WTC11 (cell line): Measurements from ENCODE around the gene MT1F. TPM values are rescaled to one million over a fixed set of nuclear protein-coding genes. Genes with fewer than 3 reads are reported as not detected.

Experiments used
- ATAC-seq: fragments of 200-7000 bp; cut with Tn5 transposase; 2 replicates; pipeline ENCODE4 v1.10.0; 2021; ENCODE audit warnings: mild to moderate bottlenecking, moderate library complexity
- CTCF ChIA-PET: fragments of 300-600 bp; sonication (Branson Sonifier 250); formaldehyde crosslinking; loops from one replicate; lab custom pipeline; 2021; ENCODE audit warnings: antibody characterized with exemption; lab: Charles Lee
- POLR2A ChIA-PET: fragments of 350-600 bp; sonication (Branson Sonifier 250); formaldehyde crosslinking; loops from one replicate; lab custom pipeline; 2021; ENCODE audit warnings: antibody characterized with exemption; lab: Charles Lee
- DNase-seq: peaks from one replicate; pipeline ENCODE4 v3.0.0; 2021; ENCODE audit warnings: low spot score
- H3K27ac Mint-ChIP-seq: 2 replicates; pipeline ENCODE4 v1.8.0; 2021; ENCODE audit warnings: mixed read lengths
- H3K27me3 Mint-ChIP-seq: 2 replicates; pipeline ENCODE4 v1.8.0; 2021; ENCODE audit warnings: low read depth, mild to moderate bottlenecking, moderate library complexity, mixed read lengths
- H3K36me3 Mint-ChIP-seq: 2 replicates; pipeline ENCODE4 v1.8.0; 2021; ENCODE audit warnings: mixed read lengths
- H3K4me1 Mint-ChIP-seq: 2 replicates; pipeline ENCODE4 v1.8.0; 2022; ENCODE audit warnings: mixed read lengths
- H3K4me3 Mint-ChIP-seq: 2 replicates; pipeline ENCODE4 v1.8.0; 2021; ENCODE audit warnings: mild to moderate bottlenecking, moderate library complexity, mixed read lengths
- H3K9me3 Mint-ChIP-seq: 2 replicates; pipeline ENCODE4 v1.8.0; 2021; ENCODE audit warnings: mixed read lengths
- EMX1 ChIP-seq: fragments of 250-450 bp; sonication (Bioruptor Pico); IDR thresholded peaks from 2 replicates; pipeline ENCODE4 v1.8.0; 2021; ENCODE audit warnings: mild to moderate bottlenecking
- ERG ChIP-seq: fragments of 250-450 bp; sonication (Bioruptor Pico); IDR thresholded peaks from 2 replicates; pipeline ENCODE4 v1.8.0; 2021; ENCODE audit warnings: mild to moderate bottlenecking
- ESRRA ChIP-seq: sonication (generic); formaldehyde crosslinking; IDR thresholded peaks from 2 replicates; pipeline ENCODE4 v1.8.1; 2022; ENCODE audit warnings: mild to moderate bottlenecking, missing genetic modification reagents, borderline replicate concordance
- FOXP1 ChIP-seq: sonication (generic); formaldehyde crosslinking; IDR thresholded peaks from 2 replicates; pipeline ENCODE4 v1.8.0; 2022; ENCODE audit warnings: missing genetic modification reagents, mild to moderate bottlenecking, moderate library complexity, borderline replicate concordance
- GRHL2 ChIP-seq: fragments of 250-450 bp; sonication (Bioruptor Pico); IDR thresholded peaks from 2 replicates; pipeline ENCODE4 v1.8.0; 2022; ENCODE audit warnings: mild to moderate bottlenecking, moderate library complexity; ENCODE audit not compliant: insufficient replicate concordance, severe bottlenecking
- GTF2I ChIP-seq: fragments of 250-450 bp; sonication (Bioruptor Pico); conservative IDR thresholded peaks from 2 replicates; pipeline ENCODE4 v1.4.0; 2021; ENCODE audit warnings: mild to moderate bottlenecking
- PRDM15 ChIP-seq: sonication (generic); formaldehyde crosslinking; IDR thresholded peaks from 2 replicates; pipeline ENCODE4 v1.8.0; 2022; ENCODE audit warnings: missing genetic modification reagents
- SOX15 ChIP-seq: fragments of 250-450 bp; sonication (Bioruptor Pico); IDR thresholded peaks from 2 replicates; pipeline ENCODE4 v1.9.0; 2021; ENCODE audit warnings: mild to moderate bottlenecking
- STAT6 ChIP-seq: sonication (generic); formaldehyde crosslinking; conservative IDR thresholded peaks from 2 replicates; pipeline ENCODE4 v1.8.1; 2023; ENCODE audit warnings: mild to moderate bottlenecking, low read depth, missing genetic modification reagents, moderate library complexity
- TEAD1 ChIP-seq: sonication (generic); formaldehyde crosslinking; IDR thresholded peaks from 2 replicates; pipeline ENCODE4 v1.8.0; 2022; ENCODE audit warnings: mild to moderate bottlenecking, missing genetic modification reagents
- USF1 ChIP-seq: sonication (generic); formaldehyde crosslinking; IDR thresholded peaks from 2 replicates; pipeline ENCODE4 v1.8.0; 2022; ENCODE audit warnings: mild to moderate bottlenecking, missing genetic modification reagents
- ZBTB43 ChIP-seq: sonication (generic); formaldehyde crosslinking; IDR thresholded peaks from 2 replicates; pipeline ENCODE4 v1.8.1; 2023; ENCODE audit warnings: mild to moderate bottlenecking, missing genetic modification reagents
- ZNF219 ChIP-seq: sonication (generic); formaldehyde crosslinking; IDR thresholded peaks from 2 replicates; pipeline ENCODE4 v1.8.0; 2023; ENCODE audit warnings: missing genetic modification reagents, mild to moderate bottlenecking, borderline replicate concordance
- ZNF317 ChIP-seq: sonication (generic); formaldehyde crosslinking; IDR thresholded peaks from 2 replicates; pipeline ENCODE4 v1.8.1; 2023; ENCODE audit warnings: low read depth, mild to moderate bottlenecking, moderate library complexity, missing genetic modification reagents, borderline replicate concordance
- ZNF512 ChIP-seq: sonication (generic); formaldehyde crosslinking; IDR thresholded peaks from 2 replicates; pipeline ENCODE4 v1.8.1; 2022; ENCODE audit warnings: missing genetic modification reagents, borderline replicate concordance
- ZSCAN18 ChIP-seq: fragments of 250-450 bp; sonication (Bioruptor Pico); IDR thresholded peaks from 2 replicates; pipeline ENCODE4 v2.1.2; 2022; ENCODE audit warnings: mild to moderate bottlenecking, moderate library complexity
- total RNA-seq: library from RNA; stranded (reverse); gene quantifications from 3 replicates; pipeline ENCODE4 v1.2.3, GENCODE V29; 2021

The MT1F gene
- total RNA-seq, 1 experiment from 2014 or later = 58.2 TPM

GRCh38 chr16:56690420-56691122, 32.8 kb downstream of the MT1F start:
- no peak overlapping the region for H3K4me3 Mint-ChIP-seq
- H3K9me3 Mint-ChIP-seq = peaks cover 16% of the 10 kb centered on the region
- no peak for ATAC-seq
- no peak overlapping the region for H3K27ac Mint-ChIP-seq
- TF ChIP-seq ZNF317 (CRISPR knock-in tag) (no peak), TEAD1 (CRISPR knock-in tag) (no peak), ZBTB43 (CRISPR knock-in tag) (no peak), ZNF512 (CRISPR knock-in tag) (no peak), ZNF219 (CRISPR knock-in tag) (no peak), ZSCAN18 (no peak), SOX15 (no peak), USF1 (CRISPR knock-in tag) (no peak), ESRRA (CRISPR knock-in tag) (no peak), ERG (no peak), EMX1 (CRISPR knock-in tag) (no peak), GRHL2 (CRISPR knock-in tag) (no peak), GTF2I (no peak), FOXP1 (no peak), STAT6 (CRISPR knock-in tag) (no peak), PRDM15 (no peak)
- POLR2A ChIA-PET = no interaction called here
- no peak for DNase-seq
- CTCF ChIA-PET = interaction anchor here (1.0 to 2.3 kb wide), 3 partner anchors 11 to 90 kb away, joined by 3 to 8 read pairs (median 4); no protein-coding TSS in a partner anchor
- H3K4me1 Mint-ChIP-seq = peaks cover 7% of the 10 kb centered on the region
- peaks cover 2% of the 10 kb centered on the region; the same call in 1 of the 2 replicates for H3K27me3 Mint-ChIP-seq
- H3K36me3 Mint-ChIP-seq = peaks cover 14% of the 10 kb centered on the region
